HG03064 (cell line): ENCODE results near the gene SND1.

Source experiments
- ATAC-seq: cut with Tn5 transposase; IDR thresholded peaks from one replicate; pipeline ENCODE4 v1.9.1; 2021; ENCODE audit warnings: low read depth; ENCODE audit not compliant: unreplicated experiment

SND1 gene

DNA sequence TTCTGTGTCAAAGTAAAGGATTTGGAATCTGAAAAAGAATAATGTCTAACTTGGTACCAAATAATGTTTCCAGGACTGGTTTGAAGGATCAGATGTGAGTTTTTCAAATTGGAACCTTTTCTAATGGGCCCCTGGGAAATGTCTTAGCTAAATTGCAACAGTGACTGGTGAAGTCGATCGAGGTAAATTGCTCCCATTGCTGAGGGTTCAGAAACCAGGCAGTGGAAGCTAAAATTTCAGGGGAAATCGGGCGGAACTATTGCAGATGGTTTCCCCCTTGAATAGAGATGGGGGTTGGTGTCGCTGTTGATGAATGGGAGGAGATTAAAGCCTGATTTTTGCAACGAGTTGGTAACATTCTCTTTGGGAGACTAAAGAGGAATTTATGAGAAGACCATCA is 112.7 kb downstream of the SND1 start:
- no peak for ATAC-seq

DNA sequence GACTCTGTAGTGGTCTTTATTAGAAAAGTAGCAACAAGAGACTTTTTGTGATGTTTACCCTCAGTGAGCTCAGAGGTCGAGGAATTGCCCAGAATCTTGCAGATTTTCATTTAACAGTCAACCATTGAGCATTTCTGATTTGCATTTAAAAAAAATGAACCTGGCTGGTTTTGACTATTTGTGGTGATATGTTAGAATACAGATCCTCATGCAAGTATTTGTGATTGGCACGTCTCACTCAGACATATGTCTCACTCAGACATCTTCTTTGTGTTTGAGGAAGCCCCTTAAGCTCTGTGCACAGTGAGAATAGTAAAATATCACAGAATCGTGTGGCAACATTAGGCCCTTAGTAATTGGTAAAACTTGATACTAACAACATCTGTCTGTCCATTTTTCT is 113.2 kb downstream of the SND1 start:
- no peak for ATAC-seq

DNA sequence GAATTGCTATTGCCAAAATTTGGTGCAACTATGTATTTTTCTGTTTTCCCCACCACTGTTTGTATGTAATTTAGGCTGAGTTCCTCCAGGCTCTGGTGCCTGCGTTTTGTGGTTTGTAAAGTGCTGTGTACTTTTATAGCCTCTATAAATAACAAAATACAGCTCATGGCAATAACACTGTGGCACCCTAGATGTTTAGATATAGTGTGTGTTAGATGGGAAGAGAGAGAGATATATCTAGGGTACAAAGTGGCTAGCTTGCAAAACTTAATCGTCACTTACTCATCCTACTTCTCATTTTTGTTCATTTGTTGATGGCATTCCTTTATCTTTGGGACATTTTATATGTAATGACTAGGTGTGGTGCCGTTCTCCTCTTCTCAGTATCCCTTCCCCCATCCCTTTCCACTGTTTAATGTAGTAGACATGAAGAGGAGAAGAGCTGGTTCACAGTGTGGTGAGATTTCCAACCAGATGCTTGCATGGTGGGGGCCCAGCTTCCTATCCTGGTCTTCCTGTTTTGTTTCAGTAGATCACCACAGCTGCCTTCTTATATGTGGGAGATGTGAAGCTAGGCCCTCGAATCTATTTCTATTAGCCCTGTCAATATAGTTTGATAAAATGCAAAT is 115.0 kb downstream of the SND1 start:
- no peak for ATAC-seq

DNA sequence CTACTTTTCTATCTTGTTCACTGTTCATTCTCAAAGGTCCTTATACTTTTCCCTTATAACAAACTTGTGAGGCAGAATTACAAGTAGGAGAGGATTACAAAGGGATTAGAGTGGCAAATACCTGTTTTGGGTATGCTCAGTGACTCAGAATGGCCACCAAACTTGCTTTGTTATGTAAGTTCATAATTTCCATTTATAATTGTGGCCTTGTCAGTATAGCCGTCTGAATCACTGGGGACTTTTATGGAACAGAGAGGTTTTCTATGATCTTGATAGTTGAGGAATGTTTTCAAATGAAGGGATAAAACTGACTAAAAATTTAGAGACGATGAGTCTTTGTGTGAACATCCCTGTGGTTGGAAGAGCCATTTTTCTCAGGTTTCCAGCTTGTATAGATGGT is 116.2 kb downstream of the SND1 start:
- ATAC-seq: no peak

DNA sequence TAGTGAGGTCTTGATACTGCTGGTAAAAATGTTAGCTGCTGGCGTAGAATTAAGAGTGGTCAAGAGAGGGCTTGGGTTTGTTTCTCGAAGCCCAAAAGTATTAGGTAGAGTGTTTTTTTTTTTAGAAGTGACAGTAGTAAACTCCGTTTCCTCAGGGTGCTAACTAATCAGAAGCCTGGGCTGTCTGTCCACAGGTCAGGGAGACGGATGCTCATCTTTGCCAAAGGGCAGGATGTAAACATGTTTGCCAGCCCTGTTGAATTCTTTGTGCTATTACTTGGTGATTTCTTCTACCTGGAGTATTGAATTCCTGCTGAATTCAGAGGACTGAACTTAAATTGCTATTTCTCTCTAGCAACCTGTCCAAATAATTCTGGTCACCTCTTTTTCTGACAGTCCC is 117.1 kb downstream of the SND1 start:
- no peak for ATAC-seq

DNA sequence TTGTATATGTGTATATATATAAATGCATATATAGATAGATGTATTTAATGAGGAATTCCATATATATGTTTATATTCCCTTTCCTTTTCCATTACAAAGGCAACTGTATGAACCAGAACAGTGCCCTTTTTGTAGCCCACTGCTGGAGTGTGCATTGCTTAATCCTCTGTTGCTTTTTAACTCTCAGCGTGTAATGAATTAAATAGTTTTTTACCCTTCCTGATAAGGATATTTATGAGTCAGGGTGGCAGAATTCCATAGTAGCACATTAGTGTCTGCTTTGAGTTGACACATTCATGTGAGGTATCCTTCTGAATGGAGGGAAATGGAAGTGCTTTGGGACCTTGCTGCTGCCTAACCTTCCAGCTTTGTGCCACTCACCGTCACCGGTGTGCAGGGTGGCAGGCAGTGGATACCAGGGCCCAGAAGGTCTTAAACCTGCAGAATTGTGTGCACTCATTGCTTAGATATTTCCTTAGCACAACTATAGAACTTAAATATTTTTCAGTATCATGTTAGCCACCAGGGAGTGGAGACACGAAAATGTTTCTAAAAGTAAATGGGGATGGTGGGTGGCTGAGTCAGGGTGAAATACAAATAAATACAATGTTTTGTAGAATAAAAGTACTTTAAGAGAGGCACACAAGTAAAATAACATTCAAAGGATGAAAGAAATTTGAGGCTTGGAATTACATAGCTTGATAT is 117.9 kb downstream of the SND1 start:
- no peak for ATAC-seq

DNA sequence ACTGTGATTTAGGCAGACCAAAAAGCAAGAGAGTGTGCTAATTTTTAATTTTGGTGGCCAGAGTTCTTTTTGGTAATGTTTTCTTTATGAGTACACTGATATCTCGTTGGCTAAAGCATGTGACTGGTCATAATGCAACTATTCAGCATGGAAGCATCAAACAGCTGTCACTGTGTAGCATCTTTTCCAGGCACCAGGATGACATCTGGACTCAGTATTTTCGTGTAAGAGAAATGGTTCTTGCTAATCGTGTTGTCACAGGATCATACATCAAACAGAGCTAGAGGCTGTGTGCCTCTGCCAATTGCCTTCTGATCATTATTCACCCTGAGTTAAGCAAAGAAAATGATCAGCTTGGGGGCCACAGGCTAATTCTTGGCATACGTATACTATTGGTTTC is 118.9 kb downstream of the SND1 start:
- no peak for ATAC-seq

DNA sequence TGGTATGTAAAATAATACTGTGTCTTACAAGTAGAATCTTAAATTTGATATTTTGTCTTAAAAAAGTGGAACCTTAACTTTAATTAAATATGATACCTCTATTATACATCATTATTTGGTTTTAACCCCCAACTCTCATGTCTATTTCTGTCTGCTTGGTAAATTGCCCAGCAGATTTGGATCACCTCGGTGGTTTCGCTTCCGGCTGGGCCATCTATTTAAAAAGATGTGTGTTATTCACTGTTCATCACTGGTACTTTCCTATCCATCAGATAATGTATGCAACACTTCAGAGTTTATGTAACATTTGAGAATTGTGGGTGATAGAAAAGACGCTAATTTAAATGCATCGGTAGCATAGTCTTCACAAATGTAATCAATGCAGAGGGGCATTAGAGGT is 119.7 kb downstream of the SND1 start:
- ATAC-seq: no peak

DNA sequence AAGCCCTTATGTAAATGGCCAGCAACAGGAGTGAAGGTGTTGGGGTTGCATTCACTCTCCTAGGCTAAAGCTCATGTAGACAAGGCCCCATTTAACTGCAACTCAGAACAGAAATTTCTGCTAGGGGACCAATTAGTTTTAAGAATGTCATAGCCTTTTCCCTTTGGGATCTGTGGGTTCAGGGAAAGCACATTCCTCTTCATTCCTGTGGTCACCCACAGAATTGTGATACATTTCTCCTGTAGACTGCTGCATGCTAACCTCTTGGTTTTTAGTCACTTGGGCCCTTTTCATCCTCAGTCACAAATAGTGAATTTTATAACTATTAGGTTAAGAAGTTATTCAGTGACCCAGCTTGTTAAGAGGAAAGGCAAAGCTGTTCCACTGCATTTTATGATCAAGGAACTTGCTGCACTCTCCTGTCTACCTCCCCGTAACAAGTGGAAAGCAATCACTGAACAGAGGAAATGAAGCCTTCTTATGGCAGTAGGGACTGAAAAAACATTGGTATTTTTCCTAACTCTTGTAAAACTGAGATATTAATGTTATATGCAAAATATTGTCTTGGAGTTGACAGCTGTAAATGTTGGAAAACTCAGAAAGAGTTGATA is 124.9 kb downstream of the SND1 start:
- ATAC-seq: no peak

DNA sequence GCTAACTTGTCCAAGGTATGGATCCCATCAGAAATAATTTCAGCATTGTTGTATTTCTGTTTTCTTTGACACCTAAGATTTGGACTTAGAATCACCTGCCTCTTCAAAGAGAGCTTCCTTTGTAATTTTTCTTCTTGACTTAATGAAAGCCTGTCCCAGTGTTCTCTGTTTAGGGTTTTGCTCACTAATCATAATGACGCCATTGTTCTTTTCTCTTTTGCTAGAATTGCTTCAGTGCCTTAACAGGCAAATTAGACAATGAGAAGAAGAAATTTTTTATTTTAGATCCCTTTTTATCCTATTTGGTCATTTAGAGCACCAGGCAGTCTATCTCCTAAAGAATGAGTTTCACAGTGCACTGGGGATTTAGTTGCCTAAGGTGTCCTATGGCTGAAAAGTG is 128.5 kb downstream of the SND1 start:
- no peak for ATAC-seq

DNA sequence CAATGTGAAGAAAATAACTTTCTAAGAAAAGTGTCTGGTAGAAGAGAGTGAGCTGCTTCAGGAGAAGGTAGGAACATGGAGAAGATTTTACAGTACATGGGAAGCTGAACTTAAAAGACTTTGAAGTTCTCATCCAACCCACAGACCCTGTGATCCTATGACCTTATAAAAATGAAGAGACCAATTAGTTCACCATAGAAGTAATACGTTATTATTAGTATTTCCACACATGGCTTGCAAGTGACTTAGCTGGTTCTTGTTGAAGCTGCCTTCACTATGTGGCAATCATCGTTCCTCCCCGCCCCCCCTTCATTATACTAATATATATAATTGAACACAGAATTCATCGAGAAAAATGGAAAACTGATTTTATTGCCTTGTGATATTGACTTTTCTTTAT is 129.1 kb downstream of the SND1 start:
- no peak for ATAC-seq

DNA sequence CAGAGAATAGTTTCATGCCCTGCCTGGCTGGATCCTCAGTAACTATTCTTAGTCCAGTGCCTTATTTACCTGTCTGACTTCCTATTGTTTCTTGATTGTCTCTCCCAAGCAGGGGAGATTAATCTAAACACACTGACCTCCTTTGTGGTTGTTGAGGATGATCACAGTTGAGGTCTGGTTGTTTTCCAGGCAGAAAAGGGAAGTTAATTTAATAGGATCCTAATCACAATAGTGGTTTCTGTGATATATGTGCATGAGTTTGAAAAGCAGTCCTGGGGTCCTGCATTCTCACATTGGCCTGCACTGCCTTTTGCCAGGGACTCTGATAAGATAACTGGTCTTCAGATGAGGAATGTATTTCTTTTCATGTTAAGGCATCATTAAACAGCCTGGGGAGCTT is 130.1 kb downstream of the SND1 start:
- no peak for ATAC-seq

DNA sequence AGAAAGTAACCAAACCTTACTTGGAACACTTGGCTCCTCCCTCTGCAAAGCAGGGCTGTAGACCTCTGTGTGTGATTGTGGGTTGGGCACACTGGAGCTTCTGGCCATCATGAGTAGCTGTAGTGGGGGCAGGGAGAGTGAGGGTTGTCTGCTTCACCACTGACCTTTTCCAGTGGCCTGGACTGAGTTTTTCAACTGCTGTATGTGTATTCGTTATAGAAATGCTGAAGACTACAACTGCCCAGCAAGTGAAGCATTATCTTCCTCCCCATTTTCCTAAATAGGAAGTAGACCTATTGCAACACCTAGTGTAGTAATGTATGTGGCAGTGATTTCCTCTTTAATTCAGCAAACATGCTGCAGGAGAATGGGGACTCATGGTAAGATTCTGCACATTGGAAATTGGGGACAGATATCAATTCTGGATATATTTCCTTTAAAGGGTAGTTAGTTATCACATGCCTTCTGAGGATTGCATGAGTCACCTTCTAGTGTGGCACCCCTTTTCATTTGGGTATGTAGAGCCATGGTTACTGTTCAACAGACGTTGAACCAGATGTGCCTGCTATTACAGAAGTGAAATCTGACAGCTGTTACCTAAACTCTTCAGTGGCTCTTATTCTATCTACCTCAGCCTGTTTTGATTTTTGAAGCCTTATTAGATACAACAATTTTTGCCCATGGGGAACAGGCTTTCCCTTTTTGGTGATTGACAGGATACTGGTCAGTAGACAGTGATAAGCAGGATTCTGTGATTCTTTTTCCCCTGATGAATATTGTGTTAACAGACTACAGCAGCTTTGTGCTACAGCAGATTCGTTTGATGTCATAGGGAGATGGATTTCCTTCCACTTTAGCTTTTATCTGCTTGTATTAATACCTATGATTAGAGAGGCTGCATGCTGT is 130.9 kb downstream of the SND1 start:
- ATAC-seq: peak; percentile 86

DNA sequence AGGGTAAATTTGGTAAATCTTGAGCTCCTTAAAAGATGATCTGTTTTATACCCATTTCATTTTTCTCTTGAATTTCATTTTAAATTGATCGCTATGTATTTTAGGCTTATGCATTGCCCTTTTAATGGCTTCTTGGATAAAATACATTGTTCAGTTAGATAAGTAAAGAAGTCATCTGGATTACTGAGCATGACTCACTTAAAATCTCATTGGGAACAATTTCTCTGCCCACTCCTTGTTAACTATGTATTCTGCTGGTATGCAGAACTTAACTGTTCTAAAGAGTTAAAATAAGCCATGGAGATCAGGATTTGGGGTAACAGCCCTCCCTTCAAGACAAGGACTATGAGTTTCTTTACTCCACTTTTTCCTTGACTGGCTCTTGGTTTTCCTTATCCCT is 134.2 kb downstream of the SND1 start:
- no peak for ATAC-seq

DNA sequence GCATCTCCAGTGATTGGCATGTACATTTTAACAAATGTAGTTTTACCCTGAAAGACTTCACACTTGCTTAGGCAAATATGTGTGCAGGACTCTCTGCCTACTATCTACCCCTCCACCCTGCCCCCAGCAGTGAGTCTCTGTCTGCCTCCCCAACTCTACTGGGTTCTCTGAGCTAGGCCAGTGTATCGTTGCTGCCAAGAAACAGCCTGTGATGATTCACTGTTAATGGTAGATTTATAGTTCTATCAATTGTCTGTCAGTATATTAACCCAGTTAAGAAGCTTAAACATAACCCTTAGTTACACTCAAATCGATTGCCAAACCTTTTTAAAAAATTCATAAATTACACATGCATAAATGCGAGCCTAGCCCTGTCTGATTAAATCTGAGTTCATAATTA is 137.0 kb downstream of the SND1 start:
- no peak for ATAC-seq

DNA sequence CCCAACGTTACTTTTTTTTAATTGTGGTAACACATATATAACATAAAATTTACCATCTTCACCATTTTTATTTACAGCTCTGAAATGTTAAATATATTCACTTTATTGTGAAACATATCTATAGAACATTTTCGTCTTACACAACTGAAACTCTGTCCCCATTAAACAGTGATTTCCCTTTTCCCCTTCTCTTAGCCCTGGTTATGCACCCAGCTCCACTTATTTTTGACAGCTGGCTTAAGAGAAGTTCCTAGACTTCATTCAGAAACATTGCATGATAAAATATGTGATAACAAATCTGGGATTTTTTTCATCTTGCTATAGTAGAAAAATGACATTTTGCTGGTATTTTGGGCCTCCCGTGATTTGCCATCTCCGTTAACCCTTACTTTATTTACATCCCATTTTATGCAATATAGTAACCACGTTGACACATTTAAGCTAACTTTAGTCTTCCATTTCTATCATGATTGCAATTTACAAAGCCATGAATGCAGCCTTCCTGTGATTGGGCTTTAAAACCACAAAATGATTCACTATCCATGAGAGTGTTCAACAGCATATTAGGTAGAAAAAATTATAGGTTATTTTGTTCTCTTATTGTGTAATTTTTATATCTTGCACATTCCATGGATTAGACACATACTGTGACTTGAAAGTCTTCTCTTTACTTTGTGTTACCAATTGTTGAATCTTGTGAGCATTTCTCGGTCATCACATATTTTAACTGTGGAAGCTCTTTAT is 139.6 kb downstream of the SND1 start:
- no peak for ATAC-seq

DNA sequence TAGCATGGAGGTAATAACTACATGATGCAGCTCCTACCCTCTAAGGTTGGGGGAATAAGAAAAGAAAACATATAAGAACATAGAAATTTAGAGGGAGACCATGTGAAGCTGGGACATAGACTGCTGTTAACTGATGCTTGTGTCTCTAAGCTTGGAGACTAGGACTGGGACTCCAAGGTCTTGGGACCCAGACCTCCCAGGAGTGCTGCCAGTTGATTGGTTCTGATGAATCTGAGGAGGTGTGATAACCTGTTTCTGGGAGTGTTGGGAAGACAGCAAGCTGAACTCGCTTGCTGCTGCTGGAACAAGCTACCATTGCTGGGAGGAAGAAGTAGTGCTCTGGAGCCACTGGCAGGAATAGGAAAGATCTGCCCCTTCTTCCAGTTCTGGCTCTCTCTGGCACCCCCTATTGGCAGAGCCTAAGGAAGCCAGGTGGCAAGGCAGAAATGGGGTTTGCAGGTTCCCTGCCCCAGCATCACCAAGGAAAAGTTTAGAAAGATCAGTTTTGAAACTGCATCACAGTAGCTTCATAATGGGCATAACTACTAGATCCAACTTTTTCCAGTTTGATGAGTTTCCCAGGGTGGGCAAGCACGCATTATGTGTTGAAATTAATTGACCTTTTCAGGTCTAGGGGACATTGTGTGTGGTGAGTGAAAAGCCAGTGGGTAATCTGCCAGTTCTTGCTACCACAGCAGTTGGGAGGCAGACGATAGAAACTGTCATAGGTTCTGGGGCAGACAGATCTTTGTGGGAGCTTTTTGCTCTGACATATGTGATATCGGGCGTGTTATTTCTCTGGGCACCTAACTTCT is 140.7 kb downstream of the SND1 start:
- no peak for ATAC-seq

DNA sequence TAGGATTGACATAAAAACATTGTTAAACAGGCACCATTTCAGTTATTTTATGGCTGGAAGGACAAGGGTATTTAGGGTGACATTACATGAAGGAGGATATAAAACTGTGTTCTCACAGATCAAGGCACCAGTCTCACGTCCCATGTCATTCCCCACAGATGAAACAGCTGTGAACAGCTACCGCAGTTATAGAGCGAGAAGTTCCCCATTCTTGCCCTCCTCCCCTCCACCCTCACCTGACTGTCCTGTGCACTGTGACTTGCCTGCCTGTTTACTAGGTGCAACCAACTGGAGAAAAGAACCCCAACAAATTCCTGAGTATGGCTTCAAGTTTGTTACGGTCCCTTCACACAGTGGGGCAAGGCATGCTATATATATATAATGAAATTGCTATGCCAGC is 141.6 kb downstream of the SND1 start:
- no peak for ATAC-seq

DNA sequence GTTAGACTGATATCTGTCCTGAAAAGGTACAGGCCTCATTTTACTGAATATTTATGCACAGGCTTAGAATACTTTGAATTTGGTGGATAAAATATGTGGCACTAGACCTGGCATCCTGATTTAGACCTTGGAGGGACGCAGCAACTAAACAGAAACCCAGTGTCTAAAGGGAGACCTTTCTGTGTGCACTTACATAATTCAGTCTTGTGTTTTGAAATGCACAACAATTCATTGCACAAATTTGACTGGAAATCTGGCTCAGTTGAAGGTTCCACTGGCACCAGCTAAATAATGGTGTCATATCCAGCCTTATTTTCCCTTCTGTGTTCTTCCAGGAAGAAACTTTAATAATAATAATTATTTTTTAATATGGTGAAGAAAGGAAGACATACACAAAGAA is 142.1 kb downstream of the SND1 start:
- ATAC-seq: no peak

DNA sequence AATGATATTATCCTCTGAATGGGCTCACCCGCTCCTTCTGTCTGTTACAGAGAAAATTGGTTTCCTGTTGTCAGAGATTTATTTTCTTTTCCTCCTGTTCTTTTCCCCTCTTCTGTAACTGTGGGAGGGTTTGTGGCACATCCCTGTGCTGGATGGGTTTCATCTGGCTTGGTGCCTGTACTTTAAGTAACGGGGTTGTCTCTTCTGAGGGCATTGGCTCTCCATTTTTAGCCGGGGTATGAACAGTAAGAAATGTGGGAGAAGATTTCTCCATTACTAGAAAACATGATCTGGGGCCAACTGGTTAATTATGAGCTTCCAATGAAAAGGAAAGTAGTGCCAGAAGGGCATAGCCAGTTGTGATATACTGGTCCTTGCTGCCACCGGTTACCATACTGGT is 142.6 kb downstream of the SND1 start:
- no peak for ATAC-seq
